ENCODE results near the gene CHCHD6. TPM values are rescaled to one million over a fixed set of nuclear protein-coding genes. Genes with fewer than 3 reads are reported as not detected.

The CHCHD6 gene
- total and polyA plus RNA-seq, 2 donors (not counting 3 experiments of a cell fraction or from before 2014, with no cell fraction given): 8.4 to 10.1 TPM

DNA sequence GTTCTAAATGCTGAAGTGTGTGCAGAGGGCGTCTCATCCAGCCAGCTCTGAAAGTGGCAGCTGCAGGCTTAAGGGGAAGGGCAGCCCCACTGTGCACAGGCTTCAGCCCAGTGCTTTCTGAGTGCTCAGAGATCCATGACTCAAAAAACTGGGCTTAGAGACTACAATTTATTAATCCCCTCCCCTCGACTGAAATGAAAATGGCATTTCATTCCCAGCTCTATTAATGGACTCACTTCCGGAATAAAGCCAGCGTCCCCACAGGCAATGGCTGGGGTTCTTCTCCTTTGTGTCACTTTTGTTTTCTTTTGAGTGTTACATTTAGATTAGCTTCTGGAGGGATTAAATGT is 223.3 kb downstream of the CHCHD6 start:
- Histone ChIP-seq H3K4me1 (ENCODE audit: control insufficient read depth, extremely low read depth, insufficient read depth, low read length) (peaks cover 46% of the 10 kb centered on the region), H3K27ac (ENCODE audit: insufficient read depth, low read depth, low read length) (no peak overlapping the region), H3K79me2 (ENCODE audit: control insufficient read depth, insufficient read depth, low read length) (no peaks in the 10 kb centered on the region), H3K27me3 (ENCODE audit: control insufficient read depth in 2 of 2, insufficient read depth in 2 of 2, low read length in 2 of 2) (peaks cover 2 to 26% of the 10 kb centered on the region in 2 experiments), H3K4me3 (replicated peaks in 1 of 3; ENCODE audit: insufficient read depth in 1 of 3, low read depth in 1 of 3, low read length in 3 of 3) (no peak overlapping the region), H3K9ac (replicated peaks; ENCODE audit: extremely low read depth, insufficient read depth, low read length) (no peak overlapping the region), H4K20me1 (replicated peaks; ENCODE audit: control insufficient read depth, extremely low read depth, insufficient read depth, low read length) (peaks cover 3% of the 10 kb centered on the region), H2AFZ (ENCODE audit: low read depth, low read length) (no peak overlapping the region), H3K9me1 (replicated peaks; ENCODE audit: control insufficient read depth, extremely low read depth, insufficient read depth, low read length) (no peaks in the 10 kb centered on the region), H3K4me2 (ENCODE audit: insufficient read depth, low read length) (no peak overlapping the region), H3K9me3 (replicated peaks; ENCODE audit: control insufficient read depth, insufficient read depth, low read length) (no peaks in the 10 kb centered on the region), H3K36me3 (ENCODE audit: control insufficient read depth in 2 of 2, extremely low read depth in 1 of 2, insufficient read depth in 2 of 2, low read length in 2 of 2) (no peaks in the 10 kb centered on the region)
- FAIRE-seq (no peak), DNase-seq (ENCODE audit: low read depth, low spot score) (no peak)
- TF ChIP-seq EZH2 (IDR thresholded peaks at IDR 0.05; ENCODE audit: borderline replicate concordance, low read depth, low read length, severe bottlenecking) (no peak), MYC (IDR thresholded peaks at IDR 0.05; ENCODE audit: low read depth, low read length) (no peak), FOS (IDR thresholded peaks at IDR 0.05; ENCODE audit: borderline replicate concordance, insufficient read depth, low read length) (no peak), JUN (IDR thresholded peaks at IDR 0.05; ENCODE audit: borderline replicate concordance, insufficient read depth, insufficient read length, low read depth) (no peak), POLR2AphosphoS5 (IDR thresholded peaks at IDR 0.05; ENCODE audit: insufficient read depth, low read depth, low read length) (no peak), CTCF (IDR thresholded peaks at IDR 0.05; ENCODE audit: extremely low read depth in 1 of 2, insufficient read depth in 1 of 2, low read depth in 1 of 2, low read length in 2 of 2) (no peak), POLR2A (IDR thresholded peaks at IDR 0.05; ENCODE audit: low read depth, low read length) (no peak), GATA2 (IDR thresholded peaks at IDR 0.05; ENCODE audit: insufficient read depth, insufficient read length, low read depth, low read length) (no peak)
- TF ChIP-seq, protein P1, sequence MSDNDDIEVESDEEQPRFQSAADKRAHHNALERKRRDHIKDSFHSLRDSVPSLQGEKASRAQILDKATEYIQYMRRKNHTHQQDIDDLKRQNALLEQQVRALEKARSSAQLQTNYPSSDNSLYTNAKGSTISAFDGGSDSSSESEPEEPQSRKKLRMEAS (IDR thresholded peaks at IDR 0.05; ENCODE audit: insufficient read depth, insufficient read length): no peak
- BruUV-seq (replicated peaks): no TSS peak
- ChIA-PET POLR2A (no interaction called here), CTCF (interaction anchor here (0.9 to 2.2 kb wide), 13 partner anchors 9 to 176 kb away, joined by 3 to 12 read pairs (median 3); partner anchors contain the start of gene PLXNA1)
- intact Hi-C loops (cut with micrococcal nuclease): loop anchor here (5.0 kb wide), 1 partner anchor 530 kb away; no protein-coding TSS in a partner anchor
- dilution Hi-C loops (cut with MboI; ENCODE audit: extremely low pct_ligation_motif_present, low sequenced_read_pairs): no loop called here

Data from endothelial cell of umbilical vein (primary cell).